Measurements from ENCODE around the gene LMBR1.
"Not testable (repeated sequence)": the region's sequence is repeated elsewhere in the genome, so short reads cannot be mapped to it uniquely, and the experiment has no call there.

The LMBR1 gene

GRCh38 chr7:156818133-156818532 is 74.8 kb downstream of the LMBR1 start:
- no peak for DNase-seq (ENCODE audit: low read depth)
- H3K4me3 ChIP-seq (ENCODE audit: control insufficient read depth, low read depth, low read length), result no peak overlapping the region
- TF ChIP-seq CTCF (IDR thresholded peaks at IDR 0.05; ENCODE audit: control insufficient read depth, insufficient read depth, low read depth, low read length, missing control alignments), result no peak

- peak; percentile 42 for TF ChIP-seq CTCF (IDR thresholded peaks at IDR 0.05; ENCODE audit: control insufficient read depth, insufficient read depth, low read depth, low read length, missing control alignments)
- no peak overlapping the region for H3K4me3 ChIP-seq (ENCODE audit: control insufficient read depth, low read depth, low read length)
- DNase-seq (ENCODE audit: low read depth), result no peak
Measured at GRCh38 chr7:156816943-156817572, 75.9 kb downstream of the LMBR1 start.

GRCh38 chr7:156811706-156812105 is 81.3 kb downstream of the LMBR1 start:
- H3K4me3 ChIP-seq (ENCODE audit: control insufficient read depth, low read depth, low read length), result no peak overlapping the region
- DNase-seq (ENCODE audit: low read depth), result no peak
- TF ChIP-seq CTCF (IDR thresholded peaks at IDR 0.05; ENCODE audit: control insufficient read depth, insufficient read depth, low read depth, low read length, missing control alignments), result no peak

GRCh38 chr7:156803656-156804055 is 89.3 kb downstream of the LMBR1 start:
- not testable (repeated sequence) for H3K4me3 ChIP-seq (ENCODE audit: control insufficient read depth, low read depth, low read length); DNase-seq (ENCODE audit: low read depth)

GRCh38 chr7:156802214-156802613 is 90.8 kb downstream of the LMBR1 start:
- H3K4me3 ChIP-seq (ENCODE audit: control insufficient read depth, low read depth, low read length), result no peak overlapping the region
- TF ChIP-seq CTCF (IDR thresholded peaks at IDR 0.05; ENCODE audit: control insufficient read depth, insufficient read depth, low read depth, low read length, missing control alignments), result no peak
- DNase-seq (ENCODE audit: low read depth), result no peak

- TF ChIP-seq CTCF (IDR thresholded peaks at IDR 0.05; ENCODE audit: control insufficient read depth, insufficient read depth, low read depth, low read length, missing control alignments), result no peak
- no peak overlapping the region for H3K4me3 ChIP-seq (ENCODE audit: control insufficient read depth, low read depth, low read length)
- DNase-seq (ENCODE audit: low read depth), result no peak
Measured at GRCh38 chr7:156795415-156795814, 97.6 kb downstream of the LMBR1 start.

- no peak overlapping the region for H3K4me3 ChIP-seq (ENCODE audit: control insufficient read depth, low read depth, low read length)
- no peak for DNase-seq (ENCODE audit: low read depth)
- no peak for TF ChIP-seq CTCF (IDR thresholded peaks at IDR 0.05; ENCODE audit: control insufficient read depth, insufficient read depth, low read depth, low read length, missing control alignments)
Measured at GRCh38 chr7:156793334-156793733, 99.6 kb downstream of the LMBR1 start.

Data from AG09309 (cell line).